Endothelial cell of umbilical vein (primary cell): ENCODE results near the gene ANKRD63. TPM values are rescaled to one million over a fixed set of nuclear protein-coding genes. Genes with fewer than 3 reads are reported as not detected.

Experiments
- BruUV-seq: library from RNA; stranded (reverse); fragments of 400-500 nt; replicated peaks from 2 replicates; lab custom pipeline; 2021; lab: Mats Ljungman, UMichigan
- CTCF ChIA-PET: fragments of 300-600, 350-600 bp; sonication (Branson Sonifier 250); formaldehyde crosslinking; loops from one replicate; lab custom pipeline; 2021; ENCODE audit warnings: antibody characterized with exemption, inconsistent platforms; lab: Charles Lee
- POLR2A ChIA-PET: fragments of 300-600, 350-600 bp; sonication (Branson Sonifier 250); formaldehyde crosslinking; loops from one replicate; lab custom pipeline; 2021; ENCODE audit warnings: antibody characterized with exemption, inconsistent platforms; lab: Charles Lee
- DNase-seq: peaks from one replicate; pipeline ENCODE4 v3.0.0-alpha.2; 2011; ENCODE audit warnings: low read depth, low spot score
- FAIRE-seq: peaks from 2 replicates; lab custom pipeline; 2011; peaks lifted over from hg19 to GRCh38; lab: Jason Lieb, UNC
- H2AFZ ChIP-seq: 2 replicates; pipeline ENCODE4 v1.6.0; 2012; ENCODE audit warnings: low read depth, low read length, control low read depth, inconsistent platforms
- H3K27ac ChIP-seq: 2 replicates; pipeline ENCODE4 v1.5.1; 2011; ENCODE audit warnings: low read depth, mild to moderate bottlenecking, control low read depth, low read length, moderate library complexity; ENCODE audit not compliant: insufficient read depth
- H3K27me3 ChIP-seq, 2 experiments: 2 replicates each; pipeline versions ENCODE4 v1.6.0 to v1.6.1; 2011; ENCODE audit warnings: low read length in 2 of 2, mixed read lengths in 1 of 2; ENCODE audit not compliant: control insufficient read depth in 2 of 2, insufficient read depth in 2 of 2
- H3K36me3 ChIP-seq, 2 experiments: 2 replicates in 1 of 2; 3 replicates in 1 of 2; pipeline ENCODE4 v1.5.1; 2011; ENCODE audit warnings: low read length in 2 of 2, mild to moderate bottlenecking in 1 of 2, moderate library complexity in 1 of 2; ENCODE audit not compliant: control insufficient read depth in 2 of 2, insufficient read depth in 2 of 2; ENCODE audit errors: extremely low read depth in 1 of 2
- H3K4me1 ChIP-seq: 3 replicates; pipeline ENCODE4 v1.5.1; 2011; ENCODE audit warnings: mild to moderate bottlenecking, low read length; ENCODE audit not compliant: control insufficient read depth, insufficient read depth; ENCODE audit errors: extremely low read depth
- H3K4me2 ChIP-seq: 2 replicates; pipeline ENCODE4 v1.6.1; 2011; ENCODE audit warnings: low read length, control low read depth, mixed read lengths; ENCODE audit not compliant: insufficient read depth
- H3K4me3 ChIP-seq, 3 experiments: fragments of 200-600 bp in 1 of 3; sonication (generic), shearing (Covaris generic) in 1 of 3; replicated peaks in 1 of 3; 2 replicates each; pipeline ENCODE4 v1.5.1; 2011 to 2016; ENCODE audit warnings: control low read depth in 3 of 3, low read length in 3 of 3, mild to moderate bottlenecking in 2 of 3, inconsistent platforms in 1 of 3, low read depth in 1 of 3, moderate library complexity in 1 of 3; ENCODE audit not compliant: insufficient read depth in 1 of 3
- H3K79me2 ChIP-seq: 2 replicates; pipeline ENCODE4 v1.6.0; 2012; ENCODE audit warnings: low read length, inconsistent platforms; ENCODE audit not compliant: control insufficient read depth, insufficient read depth
- H3K9ac ChIP-seq: replicated peaks from 2 replicates; pipeline ENCODE3; 2011; ENCODE audit warnings: low read length, control low read depth; ENCODE audit not compliant: insufficient read depth; ENCODE audit errors: extremely low read depth
- H3K9me1 ChIP-seq: replicated peaks from 3 replicates; pipeline ENCODE4 v1.6.0; 2011; ENCODE audit warnings: mild to moderate bottlenecking, low read length; ENCODE audit not compliant: control insufficient read depth, insufficient read depth; ENCODE audit errors: extremely low read depth
- H3K9me3 ChIP-seq: replicated peaks from 2 replicates; pipeline ENCODE4 v1.5.1; 2012; ENCODE audit warnings: low read length, inconsistent platforms; ENCODE audit not compliant: control insufficient read depth, insufficient read depth
- H4K20me1 ChIP-seq: replicated peaks from 2 replicates; pipeline ENCODE3; 2011; ENCODE audit warnings: mild to moderate bottlenecking, low read length; ENCODE audit not compliant: control insufficient read depth, insufficient read depth; ENCODE audit errors: extremely low read depth
- EZH2 ChIP-seq: IDR thresholded peaks from 2 replicates; pipeline ENCODE4 v1.6.1; 2012; ENCODE audit warnings: borderline replicate concordance, low read depth, mild to moderate bottlenecking, moderate library complexity, low read length, inconsistent platforms; ENCODE audit not compliant: severe bottlenecking
- FOS ChIP-seq: IDR thresholded peaks from 2 replicates; pipeline ENCODE4 v1.6.1; 2011; ENCODE audit warnings: mild to moderate bottlenecking, low read length, moderate library complexity, borderline replicate concordance; ENCODE audit not compliant: insufficient read depth
- GATA2 ChIP-seq: IDR thresholded peaks from 2 replicates; pipeline ENCODE4 v1.7.0; 2011; ENCODE audit warnings: low read depth, mild to moderate bottlenecking, moderate library complexity, mixed read lengths, low read length; ENCODE audit not compliant: insufficient read length, insufficient read depth
- JUN ChIP-seq: IDR thresholded peaks from 2 replicates; pipeline ENCODE4 v1.6.1; 2011; ENCODE audit warnings: borderline replicate concordance, low read depth; ENCODE audit not compliant: insufficient read length, insufficient read depth
- MYC ChIP-seq: IDR thresholded peaks from one replicate; pipeline ENCODE4 v1.6.1; 2011; ENCODE audit warnings: mild to moderate bottlenecking, low read depth, low read length
- POLR2A ChIP-seq: IDR thresholded peaks from 2 replicates; pipeline ENCODE4 v1.6.1; 2012; ENCODE audit warnings: low read depth, mild to moderate bottlenecking, control low read depth, low read length
- POLR2AphosphoS5 ChIP-seq: IDR thresholded peaks from 2 replicates; pipeline ENCODE4 v1.6.1; 2012; ENCODE audit warnings: low read depth, mild to moderate bottlenecking, control low read depth, low read length, moderate library complexity; ENCODE audit not compliant: insufficient read depth
- dilution Hi-C: fragments of 300-500 bp; cut with MboI; formaldehyde crosslinking; loops from one replicate; pipeline ENCODE4 v1.15.0; 2019; ENCODE audit warnings: low sequenced_read_pairs; ENCODE audit not compliant: extremely low pct_ligation_motif_present
- intact Hi-C: fragments of 100-400 bp; cut with micrococcal nuclease; formaldehyde crosslinking; loops from one replicate; pipeline ENCODE4 v1.10.0; 2022
- polyA plus RNA-seq, 4 experiments: library from polyadenylated mRNA; depleted of rRNA in 3 of 4; stranded (reverse) in 3 of 4; unstranded in 1 of 4; fragments of >200 nt; gene quantifications; 2 replicates each; pipeline versions ENCODE4 v1.2.1 to v1.2.3, GENCODE V29; 2011 to 2012; ENCODE audit warnings: missing spikeins in 1 of 4
- total RNA-seq: library from RNA; stranded (reverse); gene quantifications from 2 replicates; pipeline ENCODE4 v1.2.3, GENCODE V29; 2021
- TF ChIP-seq, protein P1 (sequence below): IDR thresholded peaks from 2 replicates; pipeline ENCODE4 v1.6.1; 2011; ENCODE audit not compliant: insufficient read depth, insufficient read length
- TF ChIP-seq, protein P2 (sequence below), 2 donors: IDR thresholded peaks; 1 replicate in 1 of 2; 2 replicates in 1 of 2; pipeline ENCODE4 v1.5.1; 2011; ENCODE audit warnings: low read length in 2 of 2, mild to moderate bottlenecking in 2 of 2, moderate library complexity in 2 of 2, control low read depth in 1 of 2, inconsistent platforms in 1 of 2, low read depth in 1 of 2; ENCODE audit not compliant: insufficient read depth in 1 of 2; ENCODE audit errors: extremely low read depth in 1 of 2

The ANKRD63 gene
- total and polyA plus RNA-seq, 2 donors (not counting 3 experiments of a cell fraction or from before 2014, with no cell fraction given): not detected

DNA sequence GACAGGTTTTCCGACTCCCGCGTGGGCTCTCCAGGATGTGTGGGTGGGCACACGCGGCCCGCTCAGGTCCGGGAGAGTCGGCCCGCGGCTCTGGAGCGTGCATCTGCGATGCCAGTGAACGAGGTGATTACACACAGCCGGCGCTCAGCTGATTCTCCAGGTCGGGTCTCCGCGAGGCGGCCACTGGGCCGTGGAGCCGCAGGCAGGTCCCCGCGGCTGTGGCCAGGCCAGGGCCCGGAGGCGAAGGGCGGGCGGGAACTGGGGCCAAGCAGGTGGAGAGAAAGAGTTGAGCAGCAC, 30.8 kb downstream of the ANKRD63 start:
- DNase-seq (no peak), FAIRE-seq (no peak)
- H3K9me1 ChIP-seq: no peaks in the 10 kb centered on the region
- TF ChIP-seq POLR2A (no peak), POLR2AphosphoS5 (no peak), JUN (no peak), GATA2 (no peak), FOS (no peak), MYC (no peak)
- TF ChIP-seq, protein P1, sequence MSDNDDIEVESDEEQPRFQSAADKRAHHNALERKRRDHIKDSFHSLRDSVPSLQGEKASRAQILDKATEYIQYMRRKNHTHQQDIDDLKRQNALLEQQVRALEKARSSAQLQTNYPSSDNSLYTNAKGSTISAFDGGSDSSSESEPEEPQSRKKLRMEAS: no peak
- H3K79me2 ChIP-seq: no peaks in the 10 kb centered on the region
- CTCF ChIA-PET: interaction anchor here (1.1 to 1.8 kb wide), 2 partner anchors 23 to 35 kb away, joined by 4 to 8 read pairs; no protein-coding TSS in a partner anchor
- no peak overlapping the region for H2AFZ ChIP-seq
- no peak overlapping the region for H3K4me2 ChIP-seq
- no TSS peak for BruUV-seq
- dilution Hi-C loops (no loop called here), intact Hi-C loops (no loop called here)
- H3K9ac ChIP-seq: no peak overlapping the region
- POLR2A ChIA-PET: no interaction called here
- H3K4me1 ChIP-seq: peaks cover 11% of the 10 kb centered on the region
- no peaks in the 10 kb centered on the region for H4K20me1 ChIP-seq
- H3K9me3 ChIP-seq: no peaks in the 10 kb centered on the region
- no peak overlapping the region for H3K4me3 ChIP-seq
- no peaks in the 10 kb centered on the region for H3K36me3 ChIP-seq
- no peak overlapping the region for H3K27ac ChIP-seq
- H3K27me3 ChIP-seq: peaks cover 34 to 37% of the 10 kb centered on the region in 2 experiments

DNA sequence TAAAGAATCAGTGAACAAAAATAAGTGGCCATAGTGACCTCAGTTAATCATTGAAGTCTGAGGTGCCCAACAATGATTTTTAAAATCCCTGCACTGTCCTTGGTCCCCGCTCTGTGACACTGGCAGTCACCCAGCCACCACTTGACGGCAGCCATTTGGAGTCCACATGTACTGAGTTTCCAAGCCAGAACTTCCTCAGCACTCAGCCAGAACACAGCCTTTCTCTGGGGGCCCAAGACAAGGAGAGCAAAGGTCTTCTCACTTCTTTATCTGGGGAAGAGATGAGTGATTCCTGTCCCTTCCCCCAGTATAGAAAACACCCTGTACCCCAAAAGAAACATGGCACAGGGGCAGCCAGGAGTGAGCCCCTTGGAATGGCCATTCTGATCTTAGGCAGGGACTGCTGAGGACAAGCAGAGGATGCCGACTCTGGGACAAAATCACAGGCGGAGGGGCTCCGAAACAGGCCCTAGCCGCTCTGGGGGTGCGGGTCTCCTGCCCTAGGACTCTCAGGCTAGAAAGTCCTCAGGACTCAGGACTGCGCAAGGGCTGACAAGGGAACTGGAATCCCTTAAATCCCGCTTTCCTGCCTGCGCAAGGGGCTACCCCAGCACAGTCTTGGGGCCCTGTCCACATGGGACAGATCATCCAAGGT, 31.3 kb downstream of the ANKRD63 start:
- ChIA-PET CTCF (interaction anchor here (1.8 kb wide), 1 partner anchor 34 kb away, joined by 8 read pairs; no protein-coding TSS in a partner anchor), POLR2A (no interaction called here)
- H2AFZ ChIP-seq: no peak overlapping the region
- FAIRE-seq (no peak), DNase-seq (no peak)
- no TSS peak for BruUV-seq
- H3K4me3 ChIP-seq: no peak overlapping the region
- H3K79me2 ChIP-seq: no peaks in the 10 kb centered on the region
- no peak overlapping the region for H3K27ac ChIP-seq
- H3K4me1 ChIP-seq: peaks cover 11% of the 10 kb centered on the region
- H3K9me1 ChIP-seq: no peaks in the 10 kb centered on the region
- H3K9me3 ChIP-seq: no peaks in the 10 kb centered on the region
- dilution Hi-C loops (no loop called here), intact Hi-C loops (no loop called here)
- no peak overlapping the region for H3K4me2 ChIP-seq
- H3K27me3 ChIP-seq: peaks cover 34 to 37% of the 10 kb centered on the region in 2 experiments
- TF ChIP-seq, protein P2, sequence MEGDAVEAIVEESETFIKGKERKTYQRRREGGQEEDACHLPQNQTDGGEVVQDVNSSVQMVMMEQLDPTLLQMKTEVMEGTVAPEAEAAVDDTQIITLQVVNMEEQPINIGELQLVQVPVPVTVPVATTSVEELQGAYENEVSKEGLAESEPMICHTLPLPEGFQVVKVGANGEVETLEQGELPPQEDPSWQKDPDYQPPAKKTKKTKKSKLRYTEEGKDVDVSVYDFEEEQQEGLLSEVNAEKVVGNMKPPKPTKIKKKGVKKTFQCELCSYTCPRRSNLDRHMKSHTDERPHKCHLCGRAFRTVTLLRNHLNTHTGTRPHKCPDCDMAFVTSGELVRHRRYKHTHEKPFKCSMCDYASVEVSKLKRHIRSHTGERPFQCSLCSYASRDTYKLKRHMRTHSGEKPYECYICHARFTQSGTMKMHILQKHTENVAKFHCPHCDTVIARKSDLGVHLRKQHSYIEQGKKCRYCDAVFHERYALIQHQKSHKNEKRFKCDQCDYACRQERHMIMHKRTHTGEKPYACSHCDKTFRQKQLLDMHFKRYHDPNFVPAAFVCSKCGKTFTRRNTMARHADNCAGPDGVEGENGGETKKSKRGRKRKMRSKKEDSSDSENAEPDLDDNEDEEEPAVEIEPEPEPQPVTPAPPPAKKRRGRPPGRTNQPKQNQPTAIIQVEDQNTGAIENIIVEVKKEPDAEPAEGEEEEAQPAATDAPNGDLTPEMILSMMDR (IDR thresholded peaks at IDR 0.05; ENCODE audit: extremely low read depth in 1 of 2, insufficient read depth in 1 of 2, low read depth in 1 of 2, low read length in 2 of 2): no peak
- TF ChIP-seq JUN (no peak), POLR2A (no peak), EZH2 (no peak), GATA2 (no peak), POLR2AphosphoS5 (no peak), FOS (no peak), MYC (no peak)
- TF ChIP-seq, protein P1: no peak
- H3K36me3 ChIP-seq: no peaks in the 10 kb centered on the region
- H3K9ac ChIP-seq: no peak overlapping the region
- H4K20me1 ChIP-seq: no peaks in the 10 kb centered on the region
